HEK293 (cell line): ENCODE measurements around the gene SFXN2.

Experiments
- CTCF ChIA-PET: fragments of 350-600 bp; formaldehyde crosslinking; extraction: SDS; loops from one replicate; lab custom pipeline; 2021; ENCODE audit warnings: antibody characterized with exemption; lab: Yijun Ruan, JAX
- POLR2A ChIA-PET: fragments of 300-600 bp; formaldehyde crosslinking; extraction: SDS; loops from one replicate; lab custom pipeline; 2020; ENCODE audit warnings: antibody characterized with exemption, inconsistent platforms; lab: Yijun Ruan, JAX
- H3K27ac ChIP-seq: fragments of 200-500 bp; sonication (Bioruptor generic); 2 replicates; pipeline ENCODE4 v1.5.1; 2014; ENCODE audit warnings: low read depth, low read length, control low read depth, inconsistent platforms; ENCODE audit errors: extremely low read depth
- H3K36me3 ChIP-seq, 2 experiments: fragments of 200-500 bp in 1 of 2; sonication (Bioruptor generic) in 1 of 2; 1 replicate in 1 of 2; 2 replicates in 1 of 2; pipeline ENCODE4 v1.5.1; 2014 to 2017; ENCODE audit warnings: inconsistent platforms in 2 of 2, low read length in 2 of 2; ENCODE audit not compliant: control insufficient read depth in 2 of 2, insufficient read depth in 1 of 2
- H3K4me1 ChIP-seq: fragments of 200-500 bp; sonication (Bioruptor generic); 2 replicates; pipeline ENCODE4 v1.5.1; 2014; ENCODE audit warnings: mild to moderate bottlenecking, low read length, inconsistent platforms; ENCODE audit not compliant: control insufficient read depth, insufficient read depth
- H3K4me3 ChIP-seq: 2 replicates; pipeline ENCODE4 v1.5.1; 2011; ENCODE audit warnings: low read depth, mild to moderate bottlenecking, control low read depth, low read length, moderate library complexity
- H3K9me3 ChIP-seq: fragments of 200-500 bp; sonication (Bioruptor generic); 2 replicates; pipeline ENCODE4 v1.5.1; 2014; ENCODE audit warnings: low read depth, low read length, inconsistent platforms; ENCODE audit not compliant: control insufficient read depth, insufficient read depth
- BCL11B ChIP-seq: fragments of 450-650 bp; formaldehyde crosslinking; IDR thresholded peaks from 2 replicates; pipeline ENCODE4 v1.5.1; 2016; ENCODE audit warnings: low read depth, missing biosample characterization, missing genetic modification characterization
- GLI4 ChIP-seq: fragments of 450-650 bp; formaldehyde crosslinking; IDR thresholded peaks from 2 replicates; pipeline ENCODE4 v1.5.1; 2016; ENCODE audit warnings: missing biosample characterization, missing genetic modification characterization
- HOXC10 ChIP-seq: sonication (generic); formaldehyde crosslinking; IDR thresholded peaks from 2 replicates; pipeline ENCODE4 v1.8.1; 2023; ENCODE audit warnings: mild to moderate bottlenecking, missing genetic modification reagents
- KLF7 ChIP-seq: fragments of 450-650 bp; formaldehyde crosslinking; IDR thresholded peaks from 2 replicates; pipeline ENCODE4 v1.5.1; 2016; ENCODE audit warnings: missing biosample characterization, missing genetic modification characterization, borderline replicate concordance
- PRDM2 ChIP-seq: fragments of 450-650 bp; formaldehyde crosslinking; IDR thresholded peaks from 2 replicates; pipeline ENCODE4 v1.5.1; 2016; ENCODE audit warnings: missing biosample characterization, missing genetic modification characterization, borderline replicate concordance
- ZBTB7A ChIP-seq: fragments of 450-650 bp; formaldehyde crosslinking; IDR thresholded peaks from 2 replicates; pipeline ENCODE4 v1.5.1; 2016; ENCODE audit warnings: low read depth, missing biosample characterization, missing genetic modification characterization
- ZNF133 ChIP-seq: fragments of 450-650 bp; formaldehyde crosslinking; IDR thresholded peaks from 2 replicates; pipeline ENCODE4 v1.5.1; 2016; ENCODE audit warnings: missing biosample characterization, missing genetic modification characterization
- ZNF221 ChIP-seq: fragments of 450-650 bp; formaldehyde crosslinking; IDR thresholded peaks from 2 replicates; pipeline ENCODE4 v1.5.1; 2017; ENCODE audit warnings: missing biosample characterization, missing genetic modification characterization, borderline replicate concordance
- ZNF324 ChIP-seq: fragments of 450-650 bp; formaldehyde crosslinking; IDR thresholded peaks from 2 replicates; pipeline ENCODE4 v1.5.1; 2016; ENCODE audit warnings: missing biosample characterization, missing genetic modification characterization
- ZNF362 ChIP-seq: fragments of 450-650 bp; formaldehyde crosslinking; IDR thresholded peaks from 2 replicates; pipeline ENCODE4 v1.5.1; 2016; ENCODE audit warnings: missing biosample characterization, missing genetic modification characterization
- ZNF391 ChIP-seq: fragments of 450-650 bp; formaldehyde crosslinking; IDR thresholded peaks from 2 replicates; pipeline ENCODE4 v1.5.1; 2016; ENCODE audit warnings: low read depth, missing biosample characterization, missing genetic modification characterization, borderline replicate concordance
- ZNF404 ChIP-seq: fragments of 450-650 bp; formaldehyde crosslinking; IDR thresholded peaks from 2 replicates; pipeline ENCODE4 v1.5.1; 2017; ENCODE audit warnings: missing biosample characterization, missing genetic modification characterization
- ZNF488 ChIP-seq: fragments of 450-650 bp; formaldehyde crosslinking; IDR thresholded peaks from 2 replicates; pipeline ENCODE4 v1.5.1; 2016; ENCODE audit warnings: missing biosample characterization, missing genetic modification characterization
- ZNF518A ChIP-seq: fragments of 450-650 bp; formaldehyde crosslinking; conservative IDR thresholded peaks from 2 replicates; pipeline ENCODE4 v1.5.1; 2016; ENCODE audit warnings: low read depth, missing biosample characterization, missing genetic modification characterization
- ZNF585B ChIP-seq: fragments of 450-650 bp; formaldehyde crosslinking; IDR thresholded peaks from 2 replicates; pipeline ENCODE4 v1.5.1; 2016; ENCODE audit warnings: missing biosample characterization, missing genetic modification characterization
- ZNF626 ChIP-seq: fragments of 450-650 bp; sonication (Bioruptor Pico); formaldehyde crosslinking; IDR thresholded peaks from 2 replicates; pipeline ENCODE4 v1.5.1; 2018; ENCODE audit warnings: missing biosample characterization, missing genetic modification characterization, inconsistent platforms
- ZNF654 ChIP-seq: fragments of 450-650 bp; formaldehyde crosslinking; IDR thresholded peaks from 2 replicates; pipeline ENCODE4 v1.5.1; 2016; ENCODE audit warnings: low read depth, missing biosample characterization, missing genetic modification characterization
- ZNF747 ChIP-seq: fragments of 450-650 bp; formaldehyde crosslinking; IDR thresholded peaks from 2 replicates; pipeline ENCODE4 v1.5.1; 2016; ENCODE audit warnings: missing biosample characterization, missing genetic modification characterization
- ZNF777 ChIP-seq: fragments of 450-650 bp; formaldehyde crosslinking; IDR thresholded peaks from 2 replicates; pipeline ENCODE4 v1.5.1; 2017; ENCODE audit warnings: missing biosample characterization, missing genetic modification characterization, borderline replicate concordance
- ZNF791 ChIP-seq: fragments of 450-650 bp; formaldehyde crosslinking; IDR thresholded peaks from 2 replicates; pipeline ENCODE4 v1.5.1; 2016; ENCODE audit warnings: missing biosample characterization, missing genetic modification characterization
- ZNF792 ChIP-seq: fragments of 450-650 bp; formaldehyde crosslinking; IDR thresholded peaks from 2 replicates; pipeline ENCODE4 v1.5.1; 2016; ENCODE audit warnings: missing biosample characterization, missing genetic modification characterization
- ZNF830 ChIP-seq: fragments of 450-650 bp; IDR thresholded peaks from 2 replicates; pipeline ENCODE4 v1.5.0; 2018; ENCODE audit warnings: missing biosample characterization, missing genetic modification characterization, low read depth, mild to moderate bottlenecking, moderate library complexity
- ZSCAN16 ChIP-seq: fragments of 450-650 bp; formaldehyde crosslinking; IDR thresholded peaks from 2 replicates; pipeline ENCODE4 v1.5.1; 2016; ENCODE audit warnings: missing biosample characterization, missing genetic modification characterization

SFXN2 gene

GRCh38 chr10:102757323-102757722 is 42.9 kb downstream of the SFXN2 start:
- Histone ChIP-seq H3K36me3 (no peaks in the 10 kb centered on the region), H3K9me3 (no peaks in the 10 kb centered on the region), H3K27ac (no peak overlapping the region), H3K4me3 (no peak overlapping the region), H3K4me1 (no peaks in the 10 kb centered on the region)
- TF ChIP-seq ZNF133 (tag by site-specific recombination) (no peak), HOXC10 (no peak), ZNF791 (tag by site-specific recombination) (no peak), ZNF362 (no peak), ZNF747 (tag by site-specific recombination) (no peak), ZNF391 (no peak), ZNF221 (tag by site-specific recombination) (no peak), ZNF777 (tag by site-specific recombination) (no peak), GLI4 (tag by site-specific recombination) (no peak), ZNF404 (tag by site-specific recombination) (no peak), ZSCAN16 (tag by site-specific recombination) (no peak), BCL11B (no peak)
- POLR2A ChIA-PET, result interaction anchor here (0.7 kb wide), 1 partner anchor 146 kb away, joined by 4 read pairs; no protein-coding TSS in a partner anchor
- CTCF ChIA-PET, result no interaction called here

GRCh38 chr10:102758240-102758932 is 44.0 kb downstream of the SFXN2 start:
- no peaks in the 10 kb centered on the region for H3K36me3 ChIP-seq
- H3K4me1 ChIP-seq, result no peaks in the 10 kb centered on the region
- CTCF ChIA-PET, result no interaction called here
- no peak for TF ChIP-seq ZBTB7A (tag by site-specific recombination)
- TF ChIP-seq ZNF324, result no peak
- TF ChIP-seq KLF7, result no peak
- TF ChIP-seq ZNF585B, result no peak
- TF ChIP-seq ZNF518A (tag by site-specific recombination), result no peak
- TF ChIP-seq PRDM2 (tag by site-specific recombination), result no peak
- TF ChIP-seq ZNF654 (tag by site-specific recombination), result no peak
- TF ChIP-seq ZNF830 (tag by site-specific recombination), result no peak
- no peak for TF ChIP-seq ZNF626
- TF ChIP-seq ZNF488 (tag by site-specific recombination), result no peak
- no peak for TF ChIP-seq ZNF792 (tag by site-specific recombination)

More at GRCh38 chr10:102758240-102758932, 44.0 kb downstream of the SFXN2 start:
- no peak overlapping the region for H3K4me3 ChIP-seq
- no peaks in the 10 kb centered on the region for H3K9me3 ChIP-seq
- POLR2A ChIA-PET, result no interaction called here
- H3K27ac ChIP-seq, result no peak overlapping the region
